MM.1S (cell line): ENCODE measurements around the gene WDR45B.

Experiments used
- DNase-seq: peaks from one replicate; pipeline ENCODE4 v3.0.0-alpha.2; 2015
- H2AFZ ChIP-seq: fragments of 300-600 bp; sonication (generic); 2 replicates; pipeline ENCODE4 v1.6.0; 2016; ENCODE audit warnings: antibody characterized with exemption, low read length
- H3F3A ChIP-seq: fragments of 300-600 bp; sonication (generic); 2 replicates; pipeline ENCODE4 v1.6.1; 2016; ENCODE audit warnings: mild to moderate bottlenecking, antibody characterized with exemption, low read length, moderate library complexity, mixed read lengths; ENCODE audit not compliant: insufficient read depth
- H3K27ac ChIP-seq: fragments of 300-600 bp; sonication (generic); 2 replicates; pipeline ENCODE4 v1.5.1; 2016; ENCODE audit warnings: mild to moderate bottlenecking, low read length
- H3K27me3 ChIP-seq: fragments of 300-600 bp; sonication (generic); replicated peaks from 2 replicates; pipeline ENCODE4 v1.6.0; 2016; ENCODE audit warnings: low read length; ENCODE audit not compliant: insufficient read depth
- H3K36me3 ChIP-seq: fragments of 300-600 bp; sonication (generic); replicated peaks from 2 replicates; pipeline ENCODE4 v1.6.1; 2016; ENCODE audit warnings: mild to moderate bottlenecking, low read length, mixed read lengths; ENCODE audit not compliant: insufficient read depth
- H3K4me1 ChIP-seq: fragments of 300-600 bp; sonication (generic); 2 replicates; pipeline ENCODE4 v1.6.1; 2016; ENCODE audit warnings: low read length, mixed read lengths
- H3K4me2 ChIP-seq: fragments of 300-600 bp; sonication (generic); 2 replicates; pipeline ENCODE4 v1.6.0; 2016; ENCODE audit warnings: low read depth, low read length
- H3K4me3 ChIP-seq: fragments of 300-600 bp; sonication (generic); 2 replicates; pipeline ENCODE4 v1.5.1; 2016; ENCODE audit warnings: low read length, mixed read lengths
- H3K79me2 ChIP-seq: fragments of 300-600 bp; sonication (generic); 2 replicates; pipeline ENCODE4 v1.6.1; 2016; ENCODE audit warnings: mixed run types, low read length, mixed read lengths
- H3K9ac ChIP-seq: fragments of 300-600 bp; sonication (generic); 2 replicates; pipeline ENCODE4 v1.6.1; 2016; ENCODE audit warnings: low read length, mixed read lengths
- H3K9me2 ChIP-seq: fragments of 300-600 bp; sonication (generic); replicated peaks from 2 replicates; pipeline ENCODE4 v1.6.1; 2016; ENCODE audit warnings: mild to moderate bottlenecking, low read length, mixed read lengths; ENCODE audit not compliant: insufficient read depth
- H3K9me3 ChIP-seq: fragments of 300-600 bp; sonication (generic); replicated peaks from 2 replicates; pipeline ENCODE4 v1.6.1; 2016; ENCODE audit warnings: mild to moderate bottlenecking, low read length, mixed read lengths; ENCODE audit not compliant: insufficient read depth
- H4K20me1 ChIP-seq: fragments of 300-600 bp; sonication (generic); 2 replicates; pipeline ENCODE4 v1.6.1; 2016; ENCODE audit warnings: mild to moderate bottlenecking, low read length, moderate library complexity, mixed read lengths; ENCODE audit not compliant: insufficient read depth
- CTCF ChIP-seq: fragments of 300-600 bp; sonication (generic); IDR thresholded peaks from 2 replicates; pipeline ENCODE4 v1.5.1; 2016; ENCODE audit warnings: antibody characterized with exemption, low read length, mixed read lengths
- EZH2 ChIP-seq: fragments of 300-600 bp; sonication (generic); optimal IDR thresholded peaks from 2 replicates; pipeline ENCODE3; 2017; ENCODE audit warnings: low read depth, mild to moderate bottlenecking, antibody characterized with exemption, low read length, mixed read lengths
- EZH2phosphoT487 ChIP-seq: fragments of 300-600 bp; sonication (generic); IDR thresholded peaks from 2 replicates; pipeline ENCODE4 v1.6.1; 2018; ENCODE audit warnings: antibody characterized with exemption, low read length

The WDR45B gene

DNA sequence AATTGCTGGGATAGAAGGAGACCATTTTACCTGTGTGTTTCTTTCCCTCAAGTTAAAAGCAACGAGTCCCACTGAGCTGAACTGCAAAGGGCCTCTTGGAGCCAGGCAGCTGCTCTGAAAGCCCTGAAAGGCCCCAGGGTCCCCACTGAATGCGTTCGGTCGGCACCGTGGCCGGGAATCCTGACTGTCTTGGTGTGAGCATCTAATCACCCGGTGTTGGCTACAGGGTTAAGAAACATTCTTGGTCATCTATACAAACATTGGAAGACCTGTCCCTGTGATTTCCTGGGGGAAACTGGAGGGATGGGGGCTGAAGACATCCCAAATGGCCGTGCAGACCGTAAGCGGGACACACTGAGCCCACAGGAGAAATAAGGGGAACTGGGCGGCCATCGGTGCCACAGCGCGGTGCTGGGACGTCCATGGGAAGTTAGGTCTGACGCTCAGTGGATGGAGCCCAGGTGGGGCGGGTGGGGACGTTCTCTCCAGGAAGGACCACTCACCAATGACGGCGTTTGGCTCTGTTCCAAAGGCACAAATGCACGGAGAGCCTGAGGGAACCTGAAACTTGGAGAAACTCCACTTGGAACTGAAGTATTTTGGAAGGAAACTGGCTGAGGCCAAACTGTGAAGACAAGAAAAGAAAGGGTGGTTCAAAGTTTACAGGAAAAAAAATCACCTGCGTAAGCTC, 32.1 kb downstream of the WDR45B start:
- H4K20me1 ChIP-seq: no peaks in the 10 kb centered on the region
- TF ChIP-seq CTCF: no peak
- no peak for TF ChIP-seq EZH2
- TF ChIP-seq EZH2phosphoT487: no peak
- H3K36me3 ChIP-seq: no peaks in the 10 kb centered on the region

DNA sequence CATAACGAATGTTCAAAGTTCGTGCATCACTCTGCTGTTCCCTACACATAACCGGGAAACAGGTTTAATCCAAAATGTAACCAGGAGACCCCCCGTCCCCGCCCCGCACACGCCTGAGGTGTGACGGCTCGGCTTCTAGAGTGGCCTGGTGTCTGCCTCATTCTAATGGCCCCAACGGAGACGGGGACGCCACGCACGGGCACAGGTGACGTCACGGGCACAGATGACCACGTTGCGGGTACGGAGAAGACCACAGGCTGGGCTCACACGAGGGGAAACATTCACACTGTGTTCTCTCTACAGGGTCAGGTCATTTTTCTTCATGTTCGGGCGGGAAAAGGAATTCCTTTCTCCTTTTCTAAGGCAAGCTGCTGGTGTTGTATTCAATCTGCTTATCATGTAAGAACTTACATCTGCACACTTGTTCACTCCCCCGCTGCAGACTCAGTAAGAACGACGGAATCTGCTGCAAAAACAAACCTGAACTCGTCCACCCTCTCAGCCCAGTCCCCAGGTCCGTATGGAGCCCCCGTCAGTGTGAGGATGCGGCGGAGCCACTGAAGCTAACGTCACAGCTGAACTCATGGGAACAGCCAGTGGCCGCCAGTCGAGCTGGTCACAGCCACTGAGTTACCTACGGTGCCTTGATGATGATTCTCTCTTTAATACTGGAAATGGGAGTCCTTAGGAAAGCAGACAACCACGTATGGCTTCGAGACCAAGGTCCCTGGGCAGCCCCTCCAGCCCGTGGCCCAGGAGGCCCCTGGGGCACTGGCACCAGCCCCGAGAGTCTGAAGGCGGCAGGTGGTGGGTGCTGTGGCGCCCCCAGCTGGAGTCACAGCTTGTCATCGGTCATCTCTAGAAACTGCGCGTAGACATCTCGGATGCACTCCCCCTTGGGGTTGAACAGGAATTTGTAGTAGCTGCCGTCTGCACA, 32.9 kb downstream of the WDR45B start:
- TF ChIP-seq EZH2phosphoT487: no peak
- TF ChIP-seq EZH2: no peak
- TF ChIP-seq CTCF: no peak

More for the DNA sequence above, 32.1 kb downstream of the WDR45B start:
- H3K9me2 ChIP-seq: no peaks in the 10 kb centered on the region
- H3K9ac ChIP-seq: no peak overlapping the region
- H3K4me1 ChIP-seq: no peaks in the 10 kb centered on the region
- H3K27me3 ChIP-seq: no peaks in the 10 kb centered on the region
- no peak overlapping the region for H2AFZ ChIP-seq
- no peaks in the 10 kb centered on the region for H3F3A ChIP-seq
- no peak overlapping the region for H3K27ac ChIP-seq
- DNase-seq: no peak
- H3K79me2 ChIP-seq: no peaks in the 10 kb centered on the region
- no peaks in the 10 kb centered on the region for H3K9me3 ChIP-seq
- no peak overlapping the region for H3K4me3 ChIP-seq
- no peak overlapping the region for H3K4me2 ChIP-seq

GRCh38 chr17:82614095-82614631, 34.1 kb downstream of the WDR45B start:
- Histone ChIP-seq H3K27ac (no peak overlapping the region), H3K4me1 (no peaks in the 10 kb centered on the region), H3K4me2 (no peak overlapping the region), H3K9ac (no peak overlapping the region), H3K9me2 (no peaks in the 10 kb centered on the region), H3K27me3 (no peaks in the 10 kb centered on the region), H3K79me2 (no peaks in the 10 kb centered on the region), H3F3A (0 out of 2 replicates have a peak, but pooled peaks cover 5% of the 10 kb centered on the region), H3K36me3 (no peaks in the 10 kb centered on the region), H4K20me1 (no peaks in the 10 kb centered on the region), H2AFZ (no peak overlapping the region), H3K9me3 (no peaks in the 10 kb centered on the region), H3K4me3 (no peak overlapping the region)
- TF ChIP-seq EZH2phosphoT487: no peak
- no peak for TF ChIP-seq EZH2
- TF ChIP-seq CTCF: no peak
- no peak for DNase-seq

More for the DNA sequence above, 32.9 kb downstream of the WDR45B start:
- Histone ChIP-seq H3K4me1 (no peaks in the 10 kb centered on the region), H3K9me3 (no peaks in the 10 kb centered on the region), H2AFZ (no peak overlapping the region), H3K36me3 (no peaks in the 10 kb centered on the region), H3F3A (no peaks in the 10 kb centered on the region), H3K79me2 (no peaks in the 10 kb centered on the region), H3K4me3 (no peak overlapping the region), H3K27ac (no peak overlapping the region), H4K20me1 (no peaks in the 10 kb centered on the region), H3K9me2 (no peaks in the 10 kb centered on the region), H3K27me3 (no peaks in the 10 kb centered on the region), H3K9ac (no peak overlapping the region), H3K4me2 (no peak overlapping the region)
- no peak for DNase-seq
